GM19455 (cell line): ENCODE results near the gene TMEM131L.
"Not testable (repeated sequence)": the region's sequence is repeated elsewhere in the genome, so short reads cannot be mapped to it uniquely, and the experiment has no call there.

Experiments
- ATAC-seq: cut with Tn5 transposase; IDR thresholded peaks from one replicate; pipeline ENCODE4 v1.9.1; 2021; ENCODE audit not compliant: unreplicated experiment

Gene TMEM131L

DNA sequence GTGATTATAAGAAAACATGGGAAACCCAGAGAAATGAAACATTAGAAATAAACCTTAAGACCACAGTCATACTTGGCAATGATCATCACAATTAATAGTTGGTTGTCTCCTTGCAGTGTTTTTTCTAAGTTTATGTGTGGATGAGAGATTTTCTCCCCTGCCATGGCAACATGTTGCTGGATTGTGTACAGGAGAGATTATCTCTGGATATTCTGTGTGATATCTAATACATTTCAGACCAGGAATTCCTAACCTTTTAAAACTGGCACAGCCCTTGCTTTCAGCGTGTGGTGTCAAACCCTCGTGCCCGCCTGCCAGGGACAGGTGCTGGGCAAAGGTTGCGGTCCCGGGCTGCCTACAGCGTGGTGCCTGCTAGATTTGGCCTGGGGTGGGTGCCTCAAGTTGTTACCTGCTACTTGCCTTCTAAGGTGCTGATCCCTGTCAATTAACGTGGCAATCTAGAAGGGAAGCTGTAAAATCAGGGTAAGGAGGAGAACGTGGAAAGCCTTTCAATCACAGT, 100.5 kb downstream of the TMEM131L start:
- ATAC-seq = no peak

DNA sequence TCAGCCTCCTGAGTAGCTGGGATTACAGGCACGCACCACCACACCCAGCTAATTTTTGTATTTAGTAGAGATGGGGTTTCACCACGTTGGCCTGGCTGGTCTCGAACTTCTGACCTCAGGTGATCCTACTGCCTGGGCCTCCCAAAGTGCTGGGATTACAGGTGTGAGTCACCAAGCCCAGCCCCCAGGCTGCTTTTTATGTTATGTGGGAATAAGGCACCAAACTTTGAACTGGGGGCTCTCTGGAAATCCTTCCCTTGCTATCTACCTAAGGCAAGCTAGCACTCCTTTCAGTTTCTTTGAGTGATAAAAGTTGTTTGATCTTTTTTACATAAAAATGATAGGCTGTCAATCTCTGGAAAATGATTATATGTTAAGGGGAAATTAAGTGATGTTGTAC, 101.5 kb downstream of the TMEM131L start:
- not testable (repeated sequence) for ATAC-seq

DNA sequence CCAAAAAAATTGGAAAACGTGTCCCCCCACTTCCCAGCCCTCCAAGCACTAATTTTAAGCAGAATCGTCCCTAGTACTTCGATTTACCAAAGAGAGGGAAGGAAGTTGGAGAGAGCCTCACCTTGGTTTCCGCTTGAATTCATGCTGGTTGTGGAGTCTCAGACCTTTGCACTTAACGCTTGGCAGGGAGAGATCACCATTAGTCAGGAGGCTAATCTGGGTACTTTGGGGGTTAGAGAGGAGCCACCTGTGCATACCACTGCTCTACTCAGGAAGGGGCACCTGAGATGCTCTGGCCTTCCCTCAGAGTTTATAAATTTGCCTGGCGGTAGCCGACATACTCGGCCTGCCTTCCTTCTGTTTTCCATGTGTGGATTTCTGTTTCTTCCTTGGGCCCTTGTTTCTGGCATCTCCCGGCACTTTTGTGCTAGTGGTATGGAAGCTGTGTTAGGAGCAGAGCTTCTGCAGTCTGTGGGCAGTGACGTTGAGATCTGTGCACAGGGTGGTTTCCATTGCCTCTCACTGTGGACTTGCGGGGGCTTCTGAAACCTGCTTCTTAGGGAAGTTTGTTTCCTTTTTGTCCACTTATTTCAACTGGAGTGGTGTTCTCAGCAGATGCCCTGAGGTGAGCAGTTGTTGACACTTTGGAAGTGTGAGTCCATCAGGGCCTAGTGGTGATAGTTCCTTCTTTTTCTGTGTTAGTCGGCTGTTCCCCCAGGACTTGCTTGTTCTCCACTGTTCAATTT, 104.2 kb downstream of the TMEM131L start:
- ATAC-seq = no peak

- no peak for ATAC-seq
Observed at GRCh38 chr4:153571006-153571545, 104.9 kb downstream of the TMEM131L start.

DNA sequence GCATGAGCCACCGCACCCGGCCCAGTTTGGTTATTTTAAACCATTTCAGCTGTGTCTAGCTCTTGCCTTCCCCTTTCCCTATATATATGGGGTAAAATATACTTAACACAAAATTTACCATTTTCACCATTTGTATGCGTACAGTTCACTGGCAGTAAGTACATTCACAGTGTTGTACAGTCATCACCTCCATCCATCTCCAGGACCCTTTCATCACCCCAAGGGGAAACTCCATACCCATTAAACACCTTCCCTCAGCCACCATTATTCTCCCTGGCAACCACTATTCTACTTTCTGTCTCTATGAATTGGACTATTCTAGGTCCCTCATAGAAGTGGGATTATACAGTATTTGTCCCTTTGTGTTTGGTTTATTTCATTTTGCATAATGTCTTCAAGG, 106.4 kb downstream of the TMEM131L start:
- no peak for ATAC-seq

DNA sequence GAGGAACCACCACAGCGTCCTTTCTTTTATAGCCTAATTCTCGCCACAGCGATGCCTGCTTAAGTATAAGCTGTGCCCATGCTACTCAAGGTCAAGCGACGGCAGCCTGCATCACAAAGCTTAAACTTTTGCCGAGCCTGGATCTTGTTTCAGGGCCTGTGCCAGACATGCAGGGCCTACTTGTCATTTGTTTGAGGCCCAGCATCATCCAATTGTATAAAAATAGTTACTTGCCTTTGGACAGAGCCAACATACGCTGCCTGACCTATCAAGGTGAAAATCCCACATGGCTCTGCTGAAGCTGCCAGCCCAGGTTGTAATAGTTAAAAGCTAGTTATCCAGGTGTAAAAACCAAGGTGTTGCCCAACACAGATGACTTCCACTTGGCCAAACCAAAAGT, 107.1 kb downstream of the TMEM131L start:
- ATAC-seq = no peak

- ATAC-seq = peak; percentile 51
Observed at GRCh38 chr4:153573881-153574802, 108.0 kb downstream of the TMEM131L start.

GRCh38 chr4:153576443-153576774, 110.2 kb downstream of the TMEM131L start:
- ATAC-seq = no peak

GRCh38 chr4:153577053-153577452, 110.9 kb downstream of the TMEM131L start:
- no peak for ATAC-seq

GRCh38 chr4:153579410-153579809, 113.2 kb downstream of the TMEM131L start:
- no peak for ATAC-seq

DNA sequence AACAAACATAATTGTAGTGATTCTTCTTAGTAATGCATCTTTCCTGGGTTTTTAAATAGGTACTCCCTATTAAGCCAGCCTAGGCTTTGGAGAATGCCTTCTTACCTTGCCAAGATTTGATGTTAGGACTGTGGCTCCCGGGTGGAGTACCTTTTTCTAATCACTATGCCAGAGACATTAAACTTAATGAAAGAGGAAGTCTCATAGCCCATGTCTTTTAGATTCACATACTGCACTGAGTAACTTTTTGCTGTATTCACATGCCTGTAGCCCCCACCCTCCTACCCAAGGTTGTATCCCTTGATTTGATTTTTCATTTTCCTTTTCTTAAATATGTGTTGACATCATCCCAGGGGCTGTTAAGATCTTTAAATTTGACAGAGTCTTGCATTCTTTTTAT, 113.7 kb downstream of the TMEM131L start:
- ATAC-seq = no peak

GRCh38 chr4:153582954-153583702, 117.0 kb downstream of the TMEM131L start:
- no peak for ATAC-seq

DNA sequence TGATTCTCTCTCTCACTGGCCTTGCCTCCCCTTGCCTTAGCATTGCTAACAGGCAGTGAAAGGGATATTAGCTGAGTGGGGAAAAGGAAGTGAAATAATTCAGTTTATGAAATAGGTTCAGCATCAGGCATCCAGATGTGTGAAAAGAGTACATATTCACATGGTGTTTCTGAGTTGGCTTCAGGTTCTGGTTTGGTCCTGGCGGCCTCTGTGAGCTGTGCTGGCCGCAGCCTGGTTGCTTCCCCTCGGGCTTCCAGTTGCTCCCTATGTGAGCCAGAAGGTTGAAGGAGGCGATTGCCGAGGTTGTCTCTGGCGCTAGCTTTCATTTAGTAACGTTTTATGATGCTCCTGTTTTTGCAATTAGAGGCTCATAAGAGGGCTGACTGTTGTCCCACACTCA, 118.9 kb downstream of the TMEM131L start:
- no peak for ATAC-seq

GRCh38 chr4:153589703-153590595, 123.8 kb downstream of the TMEM131L start:
- ATAC-seq = no peak

- ATAC-seq = no peak
Observed at GRCh38 chr4:153591441-153591840, 125.3 kb downstream of the TMEM131L start.

DNA sequence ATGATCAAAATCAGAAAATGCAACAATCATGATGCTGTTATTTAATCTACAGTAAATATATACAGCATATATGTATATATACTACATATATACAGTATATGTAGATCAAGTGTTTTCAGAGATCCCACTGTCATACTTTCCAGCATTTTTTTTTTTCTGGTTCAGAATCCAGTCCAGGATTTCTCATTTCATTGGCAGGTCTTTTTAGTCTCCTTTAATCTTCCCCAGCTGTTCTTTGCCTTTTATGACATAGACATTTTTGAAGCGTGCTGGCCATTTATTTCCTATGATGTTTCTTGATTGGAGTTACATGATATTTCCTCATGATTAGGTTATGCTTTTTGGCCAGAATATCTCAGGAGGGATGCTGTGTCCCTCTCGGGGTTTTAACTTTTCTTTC, 125.9 kb downstream of the TMEM131L start:
- no peak for ATAC-seq

DNA sequence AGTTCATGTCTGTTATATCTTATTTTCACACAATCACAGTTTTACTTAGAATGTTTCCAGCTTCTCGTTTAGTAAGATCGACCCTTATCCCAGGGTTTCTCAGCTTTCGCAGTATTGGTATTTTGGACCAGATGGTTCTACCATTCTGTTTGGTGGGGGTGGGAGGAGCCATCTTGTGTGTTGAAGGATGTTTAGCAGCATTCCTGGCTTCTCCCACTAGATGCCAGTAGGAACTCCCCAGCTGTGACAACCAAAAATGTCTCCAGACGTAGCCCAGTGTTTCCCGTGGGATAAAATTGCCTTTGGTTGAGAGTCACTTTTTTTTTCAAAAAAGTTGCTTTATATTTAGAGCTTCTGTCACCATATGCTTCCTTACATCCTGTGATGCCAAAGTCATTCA, 127.0 kb downstream of the TMEM131L start:
- ATAC-seq = no peak

GRCh38 chr4:153594210-153594609, 128.1 kb downstream of the TMEM131L start:
- ATAC-seq = no peak

GRCh38 chr4:153595894-153596601, 129.9 kb downstream of the TMEM131L start:
- no peak for ATAC-seq
